HUES48 (cell line): ENCODE data around the gene ADGB.
"Not testable (repeated sequence)": the region's sequence is repeated elsewhere in the genome, so short reads cannot be mapped to it uniquely, and the experiment has no call there.

Source experiments
- H3K27ac ChIP-seq: one replicate; pipeline ENCODE4 v1.7.0; 2013; ENCODE audit warnings: low read depth, low read length, inconsistent platforms
- H3K27me3 ChIP-seq: 2 replicates; pipeline ENCODE4 v1.6.1; 2013; ENCODE audit warnings: mild to moderate bottlenecking, low read length; ENCODE audit not compliant: control insufficient read depth, insufficient read depth
- H3K36me3 ChIP-seq: 2 replicates; pipeline ENCODE4 v1.6.1; 2013; ENCODE audit warnings: low read length; ENCODE audit not compliant: control insufficient read depth, insufficient read depth
- H3K4me1 ChIP-seq: 2 replicates; pipeline ENCODE4 v1.6.1; 2013; ENCODE audit warnings: mild to moderate bottlenecking, low read length; ENCODE audit not compliant: control insufficient read depth, insufficient read depth
- H3K4me3 ChIP-seq: 2 replicates; pipeline ENCODE4 v1.5.1; 2013; ENCODE audit warnings: mild to moderate bottlenecking, low read depth, low read length
- H3K9ac ChIP-seq: 2 replicates; pipeline ENCODE4 v1.6.1; 2013; ENCODE audit warnings: mild to moderate bottlenecking, low read depth, low read length, moderate library complexity
- H3K9me3 ChIP-seq: 2 replicates; pipeline ENCODE4 v1.6.1; 2013; ENCODE audit warnings: low read length; ENCODE audit not compliant: control insufficient read depth, insufficient read depth

Gene ADGB

GRCh38 chr6:146598772-146599405 lies at the start of gene ADGB:
Gene ADGB, plus strand, starts transcription at chr6:146598972. Its CDS starts 69 bp downstream, at chr6:146599041.
- Histone ChIP-seq H3K4me3 (peak within 1 kb of the TSS; percentile 65), H3K27ac (no peak within 1 kb of the TSS), H3K9ac (no peak within 1 kb of the TSS), H3K9me3 (no peaks in the 10 kb centered on the region), H3K4me1 (peaks cover 3% of the 10 kb centered on the region; the same call in 1 of the 2 replicates), H3K36me3 (no peaks in the 10 kb centered on the region), H3K27me3 (peaks cover 8% of the 10 kb centered on the region)

GRCh38 chr6:146550911-146551310 lies 47.9 kb upstream of the ADGB start:
- H3K27ac ChIP-seq: no peak overlapping the region
- no peak overlapping the region for H3K9ac ChIP-seq
- no peaks in the 10 kb centered on the region for H3K27me3 ChIP-seq
- H3K4me1 ChIP-seq: peaks cover 8% of the 10 kb centered on the region; the same call in 1 of the 2 replicates
- H3K4me3 ChIP-seq: no peak overlapping the region
- peaks cover 27% of the 10 kb centered on the region for H3K36me3 ChIP-seq
- no peaks in the 10 kb centered on the region for H3K9me3 ChIP-seq

- Histone ChIP-seq H3K36me3 (peaks cover 27% of the 10 kb centered on the region), H3K4me3 (no peak overlapping the region), H3K4me1 (peaks cover 2% of the 10 kb centered on the region; the same call in 1 of the 2 replicates), H3K9me3 (no peaks in the 10 kb centered on the region), H3K27ac (no peak overlapping the region), H3K27me3 (no peaks in the 10 kb centered on the region), H3K9ac (no peak overlapping the region)
Measured at GRCh38 chr6:146551545-146551944, 47.2 kb upstream of the ADGB start.

GRCh38 chr6:146553377-146554135 lies 45.2 kb upstream of the ADGB start:
- no peak overlapping the region for H3K4me3 ChIP-seq
- H3K9ac ChIP-seq: no peak overlapping the region
- no peaks in the 10 kb centered on the region for H3K27me3 ChIP-seq
- H3K27ac ChIP-seq: no peak overlapping the region
- H3K36me3 ChIP-seq: peaks cover 27% of the 10 kb centered on the region
- no peaks in the 10 kb centered on the region for H3K4me1 ChIP-seq
- H3K9me3 ChIP-seq: no peaks in the 10 kb centered on the region

- no peak overlapping the region for H3K27ac ChIP-seq
- no peak overlapping the region for H3K4me3 ChIP-seq
- H3K36me3 ChIP-seq: no peaks in the 10 kb centered on the region
- H3K9ac ChIP-seq: no peak overlapping the region
- 0 out of 2 replicates have a peak, but pooled peaks cover 2% of the 10 kb centered on the region for H3K4me1 ChIP-seq
- no peaks in the 10 kb centered on the region for H3K9me3 ChIP-seq
- no peaks in the 10 kb centered on the region for H3K27me3 ChIP-seq
Measured at GRCh38 chr6:146560607-146561006, 38.2 kb upstream of the ADGB start.

GRCh38 chr6:146566661-146567060 lies 32.1 kb upstream of the ADGB start:
- not testable (repeated sequence) for H3K4me3 ChIP-seq, H3K27me3 ChIP-seq, H3K9me3 ChIP-seq, H3K36me3 ChIP-seq, H3K4me1 ChIP-seq, H3K27ac ChIP-seq, H3K9ac ChIP-seq

GRCh38 chr6:146568619-146569018 lies 30.2 kb upstream of the ADGB start:
- not testable (repeated sequence) for H3K27ac ChIP-seq, H3K4me1 ChIP-seq, H3K9ac ChIP-seq, H3K4me3 ChIP-seq, H3K27me3 ChIP-seq, H3K9me3 ChIP-seq, H3K36me3 ChIP-seq

- Histone ChIP-seq H3K27me3 (no peaks in the 10 kb centered on the region), H3K27ac (no peak overlapping the region), H3K36me3 (no peaks in the 10 kb centered on the region), H3K9ac (no peak overlapping the region), H3K4me3 (no peak overlapping the region), H3K4me1 (no peaks in the 10 kb centered on the region), H3K9me3 (no peaks in the 10 kb centered on the region)
Measured at GRCh38 chr6:146574211-146574610, 24.6 kb upstream of the ADGB start.

- Histone ChIP-seq H3K4me3 (no peak overlapping the region), H3K27me3 (no peaks in the 10 kb centered on the region), H3K9me3 (no peaks in the 10 kb centered on the region), H3K27ac (no peak overlapping the region), H3K4me1 (no peaks in the 10 kb centered on the region), H3K9ac (no peak overlapping the region), H3K36me3 (no peaks in the 10 kb centered on the region)
Measured at GRCh38 chr6:146578054-146578453, 20.7 kb upstream of the ADGB start.

DNA sequence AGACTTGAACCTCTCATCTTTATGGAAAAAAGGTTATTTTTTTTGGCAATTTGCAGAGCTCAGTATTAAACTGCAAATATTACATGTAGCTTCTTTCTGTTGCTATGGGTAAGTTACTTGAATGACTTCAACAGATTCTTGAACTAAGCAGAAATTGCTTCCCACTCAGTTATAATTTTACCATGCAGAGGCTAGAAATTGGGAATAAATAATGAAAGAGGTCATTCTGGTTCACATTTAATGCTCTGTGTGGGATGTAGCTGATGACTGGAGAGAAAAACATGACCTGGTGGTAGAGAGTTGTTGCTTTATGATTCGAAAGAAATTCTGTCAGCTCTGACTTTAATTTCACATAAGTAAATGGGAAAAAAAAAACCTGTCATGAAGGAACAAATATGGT lies 16.8 kb upstream of the ADGB start:
- Histone ChIP-seq H3K9ac (no peak overlapping the region), H3K27me3 (no peaks in the 10 kb centered on the region), H3K27ac (no peak overlapping the region), H3K4me1 (no peaks in the 10 kb centered on the region), H3K36me3 (no peaks in the 10 kb centered on the region), H3K4me3 (no peak overlapping the region), H3K9me3 (no peaks in the 10 kb centered on the region)

DNA sequence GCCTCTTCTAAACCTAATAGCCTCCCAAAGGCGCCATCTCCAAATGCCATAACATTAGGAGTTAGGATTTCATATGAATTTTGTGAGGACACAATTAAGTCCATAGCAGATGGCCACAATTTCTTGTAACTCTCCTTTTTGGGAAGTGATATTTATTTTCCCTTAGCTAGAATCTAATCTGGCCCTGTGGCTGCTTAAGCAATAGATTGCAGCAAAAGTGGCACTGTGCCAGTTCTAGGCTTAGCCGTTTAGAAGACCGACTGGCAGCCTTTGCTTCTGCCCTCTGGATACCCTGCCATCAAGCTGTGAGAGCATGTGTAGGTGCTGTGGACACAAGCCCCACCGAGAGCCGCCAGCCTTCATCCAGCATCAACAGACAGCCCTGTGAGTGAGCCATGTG lies 15.9 kb upstream of the ADGB start:
- H3K4me3 ChIP-seq: no peak overlapping the region
- no peak overlapping the region for H3K27ac ChIP-seq
- H3K36me3 ChIP-seq: no peaks in the 10 kb centered on the region
- no peak overlapping the region for H3K9ac ChIP-seq
- H3K9me3 ChIP-seq: no peaks in the 10 kb centered on the region
- H3K27me3 ChIP-seq: no peaks in the 10 kb centered on the region
- no peaks in the 10 kb centered on the region for H3K4me1 ChIP-seq
